Keratinocyte (primary cell): ENCODE data around the gene MARCHF3. TPM values are rescaled to one million over a fixed set of nuclear protein-coding genes. Genes with fewer than 3 reads are reported as not detected.

ENCODE experiments used
- DNase-seq: peaks from one replicate; pipeline ENCODE4 v3.0.0-alpha.2; 2011; ENCODE audit warnings: low read depth, missing footprints, low spot score
- FAIRE-seq: peaks from 2 replicates; lab custom pipeline; 2011; peaks lifted over from hg19 to GRCh38; lab: Jason Lieb, UNC
- H2AFZ ChIP-seq: 2 replicates; pipeline ENCODE4 v1.6.0; 2012; ENCODE audit warnings: low read length, control low read depth, inconsistent platforms; ENCODE audit not compliant: control insufficient read depth
- H3K27ac ChIP-seq: 2 replicates; pipeline ENCODE4 v1.5.1; 2011; ENCODE audit warnings: low read length; ENCODE audit not compliant: control insufficient read depth, insufficient read depth
- H3K27me3 ChIP-seq: 3 replicates; pipeline ENCODE4 v1.6.0; 2011; ENCODE audit warnings: low read length; ENCODE audit not compliant: control insufficient read depth, insufficient read depth; ENCODE audit errors: extremely low read depth
- H3K36me3 ChIP-seq, 2 experiments: 2 replicates in 1 of 2; 3 replicates in 1 of 2; pipeline ENCODE4 v1.5.1; 2011; ENCODE audit warnings: low read length in 2 of 2, mild to moderate bottlenecking in 1 of 2; ENCODE audit not compliant: control insufficient read depth in 2 of 2, insufficient read depth in 2 of 2; ENCODE audit errors: extremely low read depth in 1 of 2
- H3K4me1 ChIP-seq: 3 replicates; pipeline ENCODE4 v1.5.1; 2011; ENCODE audit warnings: low read length; ENCODE audit not compliant: control insufficient read depth, insufficient read depth; ENCODE audit errors: extremely low read depth
- H3K4me2 ChIP-seq: 3 replicates; pipeline ENCODE4 v1.6.0; 2011; ENCODE audit warnings: low read depth, low read length; ENCODE audit not compliant: control insufficient read depth, insufficient read depth; ENCODE audit errors: extremely low read depth
- H3K4me3 ChIP-seq, 3 experiments: fragments of 200-600 bp in 1 of 3; sonication (generic) in 1 of 3; 2 replicates in 2 of 3; 3 replicates in 1 of 3; pipeline ENCODE4 v1.5.1; 2011 to 2016; ENCODE audit warnings: low read length in 3 of 3, mild to moderate bottlenecking in 3 of 3, control low read depth in 2 of 3, inconsistent platforms in 1 of 3, low read depth in 1 of 3, mixed read lengths in 1 of 3, mixed run types in 1 of 3, moderate library complexity in 1 of 3; ENCODE audit not compliant: control insufficient read depth in 2 of 3, insufficient read depth in 2 of 3; ENCODE audit errors: extremely low read depth in 1 of 3
- H3K79me2 ChIP-seq: 2 replicates; pipeline ENCODE4 v1.6.0; 2012; ENCODE audit warnings: low read length; ENCODE audit not compliant: control insufficient read depth, insufficient read depth
- H3K9ac ChIP-seq: 3 replicates; pipeline ENCODE4 v1.6.0; 2011; ENCODE audit warnings: low read length; ENCODE audit not compliant: control insufficient read depth, insufficient read depth; ENCODE audit errors: extremely low read depth
- H3K9me1 ChIP-seq: 3 replicates; pipeline ENCODE4 v1.6.0; 2011; ENCODE audit warnings: low read length; ENCODE audit not compliant: control insufficient read depth, insufficient read depth; ENCODE audit errors: extremely low read depth
- H3K9me3 ChIP-seq: 2 replicates; pipeline ENCODE4 v1.5.1; 2012; ENCODE audit warnings: low read depth, low read length; ENCODE audit not compliant: control insufficient read depth
- H4K20me1 ChIP-seq: 3 replicates; pipeline ENCODE4 v1.6.0; 2011; ENCODE audit warnings: low read length; ENCODE audit not compliant: control insufficient read depth, insufficient read depth; ENCODE audit errors: extremely low read depth
- CTCF ChIP-seq, 3 experiments: IDR thresholded peaks in 1 of 3; conservative IDR thresholded peaks in 1 of 3; optimal IDR thresholded peaks in 1 of 3; 2 replicates in 2 of 3; 3 replicates in 1 of 3; pipeline versions ENCODE3 to v1.5.1; 2011; ENCODE audit warnings: low read length in 3 of 3, mild to moderate bottlenecking in 3 of 3, moderate library complexity in 2 of 3, control low read depth in 1 of 3, inconsistent platforms in 1 of 3; ENCODE audit not compliant: insufficient read depth in 2 of 3; ENCODE audit errors: extremely low read depth in 1 of 3
- EZH2 ChIP-seq: IDR thresholded peaks from one replicate; pipeline ENCODE4 v1.6.1; 2012; ENCODE audit warnings: inconsistent platforms, mild to moderate bottlenecking, low read length, moderate library complexity
- dilution Hi-C: fragments of 300-500 bp; cut with MboI; formaldehyde crosslinking; loops from one replicate; pipeline ENCODE4 v1.7.0; 2020; ENCODE audit warnings: low sequenced_read_pairs; ENCODE audit not compliant: extremely low pct_ligation_motif_present
- polyA plus RNA-seq, 5 experiments: library from polyadenylated mRNA; depleted of rRNA in 3 of 5; stranded (reverse) in 3 of 5; stranded (forward) in 1 of 5; unstranded in 1 of 5; fragments of >200 nt; gene quantifications; 1 replicate in 1 of 5; 2 replicates in 3 of 5; 3 replicates in 1 of 5; pipeline versions ENCODE4 v1.2.1 to v1.2.3, GENCODE V29; 2011 to 2012; ENCODE audit warnings: missing spikeins in 2 of 5, low read depth in 1 of 5, low replicate concordance in 1 of 5

The MARCHF3 gene
- polyA plus RNA-seq, 1 donor (not counting 4 experiments of a cell fraction or from before 2014, with no cell fraction given): 0.45 TPM

- dilution Hi-C loops: no loop called here
- no peak overlapping the region for H3K4me2 ChIP-seq
- H3K9ac ChIP-seq: no peak overlapping the region
- H3K27ac ChIP-seq: no peak overlapping the region
- DNase-seq (no peak), FAIRE-seq (no peak)
- H3K36me3 ChIP-seq: no peaks in the 10 kb centered on the region
- H4K20me1 ChIP-seq: no peaks in the 10 kb centered on the region
- no peaks in the 10 kb centered on the region for H3K9me1 ChIP-seq
- H3K27me3 ChIP-seq: no peaks in the 10 kb centered on the region
- H3K79me2 ChIP-seq: no peaks in the 10 kb centered on the region
- TF ChIP-seq CTCF (optimal IDR thresholded peaks at IDR 0.05 in 1 of 3, IDR thresholded peaks at IDR 0.05 in 1 of 3, conservative IDR thresholded peaks at IDR 0.05 in 1 of 3; ENCODE audit: extremely low read depth in 1 of 3, insufficient read depth in 2 of 3, low read length in 3 of 3): no peak
- no peak for TF ChIP-seq EZH2
- no peaks in the 10 kb centered on the region for H3K9me3 ChIP-seq
- no peak overlapping the region for H3K4me3 ChIP-seq
- H3K4me1 ChIP-seq: no peaks in the 10 kb centered on the region
- H2AFZ ChIP-seq: no peak overlapping the region
These were observed 178.8 kb downstream of the MARCHF3 start for GRCh38 chr5:126851501-126852011.

DNA sequence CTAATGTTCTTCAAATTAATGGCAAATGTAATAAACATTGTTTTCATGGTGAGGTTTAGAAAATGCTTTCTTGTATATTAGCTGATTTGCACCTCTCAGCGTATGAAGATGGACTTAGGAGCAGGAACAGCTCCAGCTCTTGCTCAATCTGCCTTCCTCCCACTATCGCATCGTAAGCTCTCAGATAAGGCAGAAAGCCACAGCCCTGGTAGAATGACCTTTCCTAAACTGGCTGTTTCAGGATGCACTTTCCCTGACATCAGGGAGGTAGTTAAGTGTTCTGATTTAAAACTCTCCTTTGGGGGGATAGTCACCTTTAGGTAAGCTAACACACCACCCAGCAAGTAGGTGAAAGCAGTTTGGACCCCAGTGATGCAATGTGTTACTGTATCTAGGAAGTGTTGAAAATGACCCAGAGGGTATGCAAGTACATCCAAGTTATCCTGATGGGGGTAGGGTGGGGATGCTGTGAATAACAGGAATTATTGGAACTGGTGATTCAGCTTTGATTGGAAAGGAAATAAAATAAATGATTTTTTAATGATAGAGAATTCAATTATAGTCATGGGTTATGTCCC is 181.2 kb downstream of the MARCHF3 start:
- Histone ChIP-seq H3K9me1 (no peaks in the 10 kb centered on the region), H2AFZ (no peak overlapping the region), H3K4me1 (no peaks in the 10 kb centered on the region), H3K79me2 (no peaks in the 10 kb centered on the region), H3K4me3 (no peak overlapping the region), H3K36me3 (no peaks in the 10 kb centered on the region), H4K20me1 (no peaks in the 10 kb centered on the region), H3K9me3 (no peaks in the 10 kb centered on the region), H3K27me3 (no peaks in the 10 kb centered on the region), H3K4me2 (no peak overlapping the region), H3K9ac (no peak overlapping the region), H3K27ac (no peak overlapping the region)
- TF ChIP-seq CTCF (optimal IDR thresholded peaks at IDR 0.05 in 1 of 3, IDR thresholded peaks at IDR 0.05 in 1 of 3, conservative IDR thresholded peaks at IDR 0.05 in 1 of 3; ENCODE audit: extremely low read depth in 1 of 3, insufficient read depth in 2 of 3, low read length in 3 of 3): no peak
- no peak for TF ChIP-seq EZH2
- dilution Hi-C loops: no loop called here
- DNase-seq: no peak
- no peak for FAIRE-seq
